GM18519 (cell line): ENCODE measurements around the gene DEPP1.
A peak's percentile ranks its signal among the peaks of the same experiment; 100 is the strongest.

Experiments
- ATAC-seq: cut with Tn5 transposase; IDR thresholded peaks from one replicate; pipeline ENCODE4 v1.9.1; 2021; ENCODE audit warnings: mild to moderate bottlenecking, moderate library complexity; ENCODE audit not compliant: unreplicated experiment, low FRiP score

Gene DEPP1

DNA sequence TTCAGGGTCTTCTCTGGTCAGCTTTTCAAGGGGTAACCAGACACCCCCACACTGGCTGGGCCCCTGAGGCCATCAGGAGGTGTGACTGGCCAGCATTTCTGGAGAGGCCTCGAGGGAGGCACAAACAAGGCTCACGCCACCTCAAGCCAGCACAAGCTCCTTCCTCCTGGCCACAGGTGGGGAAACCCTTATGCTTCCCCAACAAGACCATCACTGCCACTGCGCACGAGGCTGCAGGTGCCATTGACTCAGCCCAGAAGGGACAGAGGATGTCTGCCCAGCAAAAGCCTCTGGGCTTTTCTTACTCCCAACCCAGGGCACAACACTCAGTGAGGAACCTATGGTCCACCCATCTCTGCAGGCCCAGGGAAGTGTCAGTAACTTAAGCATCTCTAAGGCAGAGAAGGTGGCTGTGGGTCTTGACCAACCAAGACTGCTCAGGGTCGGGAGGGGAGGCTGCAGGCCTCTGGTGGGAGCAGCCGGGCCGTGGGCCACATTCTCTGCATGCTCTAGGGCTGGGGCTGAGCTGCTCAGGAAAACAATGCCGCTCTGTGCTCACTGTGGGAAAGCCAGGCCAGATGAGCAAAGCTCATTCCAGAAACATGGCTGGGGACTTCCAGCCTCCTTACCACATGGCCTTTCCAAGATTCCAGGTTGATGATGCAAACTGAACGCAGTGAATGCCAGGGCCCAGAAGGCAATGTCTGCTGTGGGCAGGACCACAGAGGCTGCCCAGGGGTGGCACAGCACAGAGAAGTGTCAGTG is 43.2 kb downstream of the DEPP1 start:
- no peak for ATAC-seq

DNA sequence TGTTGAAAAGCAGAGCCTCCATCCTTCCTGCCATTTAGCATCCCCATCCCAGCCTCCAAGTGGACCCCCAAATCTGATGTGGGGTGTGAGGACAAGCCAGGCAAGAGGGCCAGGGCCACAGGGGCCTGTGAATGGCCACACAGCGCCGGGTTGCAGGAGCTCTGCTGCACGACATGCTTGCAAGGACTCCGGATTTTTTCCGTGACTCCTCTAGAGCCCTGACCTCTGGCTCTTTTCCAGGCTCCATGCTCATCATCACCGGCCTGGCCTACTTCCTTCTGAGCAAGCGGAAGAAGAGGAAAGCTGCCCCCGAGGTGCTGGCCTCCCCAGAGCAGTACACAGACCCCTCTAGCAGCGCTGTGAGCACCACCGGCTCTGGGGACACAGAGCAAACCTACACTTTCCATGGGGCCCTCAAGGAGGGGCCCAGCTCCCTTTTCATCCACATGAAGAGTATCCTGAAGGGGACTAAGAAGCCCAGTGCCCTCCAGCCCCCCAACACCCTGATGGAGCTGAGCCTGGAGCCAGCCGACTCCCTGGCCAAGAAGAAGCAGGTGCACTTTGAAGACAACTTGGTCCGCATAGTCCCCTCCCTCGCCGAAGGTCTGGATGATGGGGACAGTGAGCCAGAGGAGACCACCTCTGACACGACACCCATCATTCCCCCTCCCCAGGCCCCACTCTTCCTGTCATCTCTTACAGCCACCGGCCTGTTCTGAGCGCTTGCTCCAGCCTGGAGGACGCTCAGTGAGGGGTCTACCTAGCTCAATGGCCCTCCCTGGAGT is 44.0 kb downstream of the DEPP1 start:
- ATAC-seq: no peak

DNA sequence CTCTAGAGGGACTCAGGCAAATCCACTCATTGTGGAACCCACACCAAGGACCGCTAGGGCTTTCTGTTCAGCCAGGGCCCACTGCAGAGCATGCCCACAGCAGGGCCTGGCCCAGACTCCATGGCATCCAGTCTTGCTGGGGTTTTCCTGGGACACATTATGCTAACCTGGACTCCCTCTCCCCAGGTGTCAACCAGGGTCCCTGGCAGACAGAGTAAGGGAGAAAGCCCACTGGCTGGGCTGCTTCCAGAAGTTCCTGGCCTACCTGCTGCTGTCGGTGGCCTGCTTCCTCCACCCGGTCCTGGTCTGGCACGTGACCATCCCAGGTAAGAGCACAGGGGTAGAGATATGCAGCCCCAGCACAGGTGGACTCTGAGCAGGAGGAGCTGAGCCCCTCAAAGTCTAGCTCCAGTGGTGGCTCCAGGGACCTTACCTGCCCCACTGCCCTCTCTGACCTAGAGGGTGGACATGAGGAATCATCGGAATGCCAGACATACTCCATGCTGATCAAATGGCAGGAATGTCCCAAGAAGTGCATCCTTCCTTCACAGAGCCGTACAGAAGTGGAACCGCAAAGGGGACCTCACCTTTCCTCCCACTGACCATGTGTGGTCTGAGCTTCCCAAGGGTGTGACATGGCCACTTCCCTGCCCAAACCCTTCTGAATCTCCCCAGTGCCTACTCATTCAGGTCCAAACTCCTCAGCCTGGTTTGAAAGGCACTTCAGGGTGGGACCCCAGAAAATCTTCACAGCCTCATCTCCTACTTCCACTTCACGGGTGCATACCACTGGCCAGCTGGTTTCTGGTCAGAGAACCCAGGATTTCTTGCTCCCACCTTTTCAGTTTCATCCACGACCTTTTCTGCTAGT is 44.9 kb downstream of the DEPP1 start:
- no peak for ATAC-seq

DNA sequence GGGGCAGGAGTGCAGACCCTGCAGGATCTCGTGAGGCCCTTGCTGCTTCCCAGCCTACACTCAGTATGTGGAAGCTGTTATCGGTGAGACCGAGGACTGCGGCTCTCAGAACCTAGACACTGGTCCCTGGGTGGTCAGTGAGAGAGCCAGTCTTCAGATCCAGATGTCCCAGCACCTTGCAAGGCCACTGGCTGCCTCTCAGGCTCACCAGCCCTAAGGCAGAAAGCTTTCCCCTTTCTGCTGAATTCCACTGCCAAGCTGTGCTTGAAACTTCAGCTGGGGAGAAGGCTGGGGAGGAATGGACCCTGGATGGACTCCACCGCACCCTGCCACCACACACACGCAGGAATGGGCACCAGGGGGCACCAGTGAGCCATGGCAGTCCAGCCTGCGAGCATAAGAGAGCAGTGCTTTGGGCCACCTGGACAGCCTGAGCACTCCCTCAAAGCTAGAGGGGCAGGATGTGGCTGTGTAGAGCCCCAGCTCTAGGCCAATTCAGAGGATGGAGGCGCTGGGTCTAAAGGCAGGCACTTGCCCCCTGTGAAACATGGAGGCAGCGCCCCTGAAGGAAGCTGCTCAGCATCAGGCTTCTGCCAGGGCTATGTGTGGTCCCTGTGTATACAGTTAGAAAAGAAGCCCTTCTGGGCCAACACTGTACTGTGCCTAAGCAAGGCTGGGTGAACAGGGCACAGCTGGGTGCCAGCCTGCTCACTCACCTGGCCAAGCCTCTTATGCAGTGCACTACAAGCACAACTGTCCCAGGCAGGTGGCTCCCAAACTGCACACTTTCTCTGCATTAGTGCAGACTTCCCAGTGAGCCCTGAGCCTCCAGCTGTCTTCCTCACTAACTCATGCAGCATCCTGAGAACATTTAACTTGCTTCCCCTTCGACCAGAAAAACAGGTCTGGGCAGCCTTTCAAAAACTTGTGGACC is 45.8 kb downstream of the DEPP1 start:
- peak; percentile 96 for ATAC-seq

DNA sequence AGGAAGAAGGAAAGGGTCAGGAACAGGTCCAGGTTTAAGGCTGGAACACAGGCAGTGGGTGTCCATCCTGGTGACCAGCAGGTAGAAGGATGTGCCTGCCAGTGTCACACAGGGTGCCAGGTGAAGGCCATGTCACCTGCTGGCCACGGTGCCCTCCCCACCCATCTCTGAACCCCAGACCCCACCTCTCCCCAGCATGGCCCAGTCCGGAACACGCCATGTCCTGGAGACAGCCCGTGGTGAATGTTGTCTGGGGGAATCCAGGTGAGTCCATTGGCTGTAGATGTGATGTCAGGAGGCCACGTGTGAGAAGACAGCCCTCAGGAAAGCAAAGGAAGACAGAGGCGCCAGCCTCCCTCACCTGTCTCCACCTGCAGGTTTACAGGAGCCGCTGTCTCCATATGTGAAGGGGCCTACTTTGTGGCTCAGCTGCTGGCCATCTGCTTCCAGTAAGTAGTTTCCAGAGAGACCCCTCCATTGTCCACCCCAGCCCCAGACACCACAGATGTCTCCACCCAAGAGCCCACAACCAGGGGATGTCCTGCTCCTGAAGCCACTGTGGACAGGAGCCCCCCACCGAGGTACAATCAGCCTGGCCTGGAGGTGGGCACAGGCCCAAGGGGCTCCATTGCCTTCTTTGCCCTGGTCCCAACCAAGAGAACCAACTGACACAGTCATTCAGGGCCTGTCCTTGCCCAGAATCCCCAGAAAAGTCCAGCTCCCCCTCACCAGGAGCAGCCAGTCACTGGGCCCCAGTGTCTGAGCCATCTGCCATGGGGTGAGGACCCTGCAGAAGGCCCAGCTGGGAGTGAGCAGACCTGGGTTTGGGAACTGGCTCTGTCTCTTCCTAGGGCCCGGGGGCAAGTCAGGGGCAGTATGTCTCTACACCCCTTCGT is 46.7 kb downstream of the DEPP1 start:
- ATAC-seq: no peak

DNA sequence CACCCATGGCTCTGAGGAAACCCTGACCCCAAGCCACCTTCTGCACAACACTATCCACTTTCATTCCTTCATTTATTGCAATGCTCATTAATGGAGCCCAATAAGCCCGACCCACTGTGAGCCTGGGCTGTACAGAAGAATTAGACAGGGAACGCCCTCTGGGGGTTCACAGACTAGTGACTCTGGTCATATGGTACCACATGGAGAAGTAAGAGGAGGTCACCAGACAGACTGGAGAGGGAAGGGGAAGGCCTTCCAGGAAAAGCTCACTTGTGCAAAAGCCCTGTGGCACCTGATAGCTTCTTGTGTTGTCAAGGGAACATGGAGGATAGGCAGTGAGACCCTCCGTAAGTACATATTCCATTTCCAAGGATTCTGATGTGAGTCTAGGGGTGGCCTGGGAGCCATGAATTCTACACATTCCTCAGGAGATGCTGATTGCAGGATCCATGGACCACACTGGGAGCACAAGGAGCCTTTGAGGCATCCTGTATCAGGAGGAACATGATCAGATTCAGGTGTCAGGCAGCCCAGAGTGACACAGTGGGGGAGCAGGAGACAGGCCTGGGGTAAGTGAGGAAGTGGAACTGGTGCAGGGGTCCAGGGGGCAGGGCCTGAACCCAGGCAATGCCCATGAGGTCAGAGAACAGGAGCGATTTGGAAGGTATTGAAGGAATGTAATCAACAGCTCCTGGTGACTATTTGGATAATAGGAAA is 47.5 kb downstream of the DEPP1 start:
- no peak for ATAC-seq

DNA sequence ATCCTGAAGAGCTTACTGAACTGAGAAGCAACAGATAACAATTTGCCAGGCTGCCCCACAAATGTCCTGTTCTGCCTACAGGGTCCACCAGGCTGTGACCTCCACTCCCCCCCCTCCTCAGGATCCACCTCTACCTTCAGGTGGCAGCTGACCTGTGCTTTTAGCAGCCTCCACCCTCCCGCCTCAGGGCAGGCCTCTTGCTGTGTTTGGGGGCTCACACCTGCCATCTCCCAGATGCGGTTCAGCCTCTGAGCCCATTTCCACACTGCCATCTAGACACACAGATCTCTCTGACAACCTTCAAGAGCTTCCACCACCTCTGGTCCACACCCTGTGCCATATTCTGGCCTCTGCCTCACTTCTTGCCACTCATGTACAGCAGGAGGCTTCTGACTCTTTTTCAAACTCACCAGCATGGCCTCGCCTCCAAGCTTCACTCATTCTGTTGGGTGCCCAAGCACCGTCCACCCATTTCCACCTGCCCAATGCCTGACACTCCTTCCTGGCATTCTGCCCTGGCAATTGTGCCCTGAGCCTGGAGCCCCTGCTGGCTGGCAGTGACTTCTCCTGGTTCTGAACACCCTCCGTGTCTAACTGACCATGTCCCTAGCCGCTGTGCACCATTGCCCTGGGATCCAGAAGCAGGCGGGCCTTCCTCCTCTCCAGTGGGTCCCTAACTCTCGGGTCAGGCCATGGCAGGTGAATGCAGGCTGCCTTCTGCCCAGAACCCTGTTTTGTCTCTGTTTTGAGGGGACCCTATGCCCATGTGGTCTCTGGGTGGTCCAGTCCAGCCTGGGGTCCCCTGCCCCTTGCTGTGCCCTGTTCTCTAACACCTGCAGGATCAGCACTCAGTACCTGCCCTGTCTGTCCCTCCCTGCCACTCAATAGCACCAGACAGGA is 49.0 kb downstream of the DEPP1 start:
- ATAC-seq: no peak

DNA sequence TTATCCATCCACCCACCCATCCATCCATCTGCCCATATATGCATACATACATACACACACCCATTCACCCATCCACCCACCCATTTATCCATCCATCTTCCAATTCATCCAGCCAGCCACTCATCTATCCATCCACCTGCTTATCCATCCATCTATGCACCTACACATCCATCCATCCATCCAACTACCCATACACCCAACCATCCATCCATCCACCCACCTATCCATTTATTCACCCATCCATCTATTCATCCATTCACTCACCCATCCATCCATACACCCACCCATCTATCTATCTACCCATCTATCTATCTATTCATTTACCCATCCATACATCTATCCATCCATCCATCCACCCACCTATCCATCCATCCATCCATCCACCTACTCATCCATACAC is 50.1 kb downstream of the DEPP1 start:
- no peak for ATAC-seq

DNA sequence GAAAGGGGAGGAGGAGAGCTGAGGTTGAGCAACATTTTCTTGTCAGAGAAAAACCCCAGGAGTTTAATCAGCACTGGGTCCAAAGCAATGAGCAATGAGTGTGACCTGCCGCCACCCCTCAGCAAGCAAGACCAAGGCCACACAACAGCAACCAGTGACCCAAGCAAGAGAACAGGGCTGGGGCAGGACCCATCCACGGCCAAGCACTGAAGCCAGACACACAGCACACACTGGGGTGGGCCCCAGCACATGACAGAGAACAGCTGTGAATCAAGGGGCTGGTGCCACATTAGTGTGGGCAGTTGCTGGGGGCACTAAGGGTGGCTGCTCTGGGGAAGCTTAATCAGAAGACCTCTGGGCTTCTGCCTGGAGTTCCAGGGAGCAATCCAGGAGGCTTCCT is 51.3 kb downstream of the DEPP1 start:
- ATAC-seq: no peak

DNA sequence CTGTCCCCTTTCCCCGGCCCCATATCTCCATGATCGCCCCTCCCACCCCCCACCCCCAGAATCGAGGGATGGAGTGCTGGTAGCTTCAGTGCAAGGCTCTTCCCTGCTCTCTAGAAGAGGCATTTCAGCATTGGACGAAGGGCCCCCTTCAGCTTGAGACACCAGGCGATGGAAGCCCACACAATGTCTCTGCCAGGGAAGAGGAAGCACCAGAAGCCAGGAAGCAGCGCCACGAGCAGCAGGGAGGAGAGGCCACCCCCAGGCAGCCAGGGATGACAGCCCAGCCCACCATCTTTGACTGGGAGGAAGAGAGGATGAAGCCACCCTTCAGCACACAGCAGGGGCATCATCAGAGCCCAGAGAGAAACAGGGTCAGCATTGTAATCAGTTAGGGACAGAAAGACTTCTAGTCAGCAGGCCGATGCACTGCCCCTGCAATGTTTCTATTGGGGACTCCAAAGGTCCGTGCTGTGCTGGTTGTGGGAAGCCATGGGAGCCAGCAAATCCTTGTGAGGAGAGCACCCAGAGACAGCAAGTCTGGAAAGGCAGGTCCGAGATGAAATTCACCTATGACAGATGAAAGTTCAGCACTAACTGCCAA is 51.8 kb downstream of the DEPP1 start:
- no peak for ATAC-seq
